GM12874 (cell line): ENCODE data around the gene RGS9.

Experiments
- TF ChIP-seq, protein P1 (sequence below): IDR thresholded peaks from 2 replicates; pipeline ENCODE4 v1.5.1; 2011; ENCODE audit warnings: low read depth, mild to moderate bottlenecking, control low read depth, low read length, moderate library complexity; ENCODE audit not compliant: insufficient read depth

Gene RGS9

DNA sequence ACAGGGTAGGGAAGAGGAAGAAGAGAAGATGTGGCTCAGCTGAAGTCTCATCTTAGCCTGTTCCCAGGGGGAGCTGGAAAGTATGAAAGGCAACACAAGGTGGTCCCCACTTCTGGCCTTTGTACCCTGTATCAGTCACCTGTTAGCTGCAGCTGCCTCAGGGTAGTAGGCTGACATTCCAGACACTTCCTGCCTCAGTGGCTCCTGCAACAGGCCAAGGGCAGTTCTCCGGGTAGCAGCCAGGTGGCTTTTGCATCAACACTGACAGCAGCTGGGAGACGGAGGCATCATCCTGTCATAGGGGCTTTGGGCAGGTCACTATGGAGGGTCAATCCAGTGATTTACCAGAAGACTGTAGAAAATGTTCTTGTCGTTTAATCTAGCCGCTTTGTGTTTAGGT is 124.0 kb downstream of the RGS9 start:
- TF ChIP-seq, protein P1, sequence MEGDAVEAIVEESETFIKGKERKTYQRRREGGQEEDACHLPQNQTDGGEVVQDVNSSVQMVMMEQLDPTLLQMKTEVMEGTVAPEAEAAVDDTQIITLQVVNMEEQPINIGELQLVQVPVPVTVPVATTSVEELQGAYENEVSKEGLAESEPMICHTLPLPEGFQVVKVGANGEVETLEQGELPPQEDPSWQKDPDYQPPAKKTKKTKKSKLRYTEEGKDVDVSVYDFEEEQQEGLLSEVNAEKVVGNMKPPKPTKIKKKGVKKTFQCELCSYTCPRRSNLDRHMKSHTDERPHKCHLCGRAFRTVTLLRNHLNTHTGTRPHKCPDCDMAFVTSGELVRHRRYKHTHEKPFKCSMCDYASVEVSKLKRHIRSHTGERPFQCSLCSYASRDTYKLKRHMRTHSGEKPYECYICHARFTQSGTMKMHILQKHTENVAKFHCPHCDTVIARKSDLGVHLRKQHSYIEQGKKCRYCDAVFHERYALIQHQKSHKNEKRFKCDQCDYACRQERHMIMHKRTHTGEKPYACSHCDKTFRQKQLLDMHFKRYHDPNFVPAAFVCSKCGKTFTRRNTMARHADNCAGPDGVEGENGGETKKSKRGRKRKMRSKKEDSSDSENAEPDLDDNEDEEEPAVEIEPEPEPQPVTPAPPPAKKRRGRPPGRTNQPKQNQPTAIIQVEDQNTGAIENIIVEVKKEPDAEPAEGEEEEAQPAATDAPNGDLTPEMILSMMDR, result no peak

DNA sequence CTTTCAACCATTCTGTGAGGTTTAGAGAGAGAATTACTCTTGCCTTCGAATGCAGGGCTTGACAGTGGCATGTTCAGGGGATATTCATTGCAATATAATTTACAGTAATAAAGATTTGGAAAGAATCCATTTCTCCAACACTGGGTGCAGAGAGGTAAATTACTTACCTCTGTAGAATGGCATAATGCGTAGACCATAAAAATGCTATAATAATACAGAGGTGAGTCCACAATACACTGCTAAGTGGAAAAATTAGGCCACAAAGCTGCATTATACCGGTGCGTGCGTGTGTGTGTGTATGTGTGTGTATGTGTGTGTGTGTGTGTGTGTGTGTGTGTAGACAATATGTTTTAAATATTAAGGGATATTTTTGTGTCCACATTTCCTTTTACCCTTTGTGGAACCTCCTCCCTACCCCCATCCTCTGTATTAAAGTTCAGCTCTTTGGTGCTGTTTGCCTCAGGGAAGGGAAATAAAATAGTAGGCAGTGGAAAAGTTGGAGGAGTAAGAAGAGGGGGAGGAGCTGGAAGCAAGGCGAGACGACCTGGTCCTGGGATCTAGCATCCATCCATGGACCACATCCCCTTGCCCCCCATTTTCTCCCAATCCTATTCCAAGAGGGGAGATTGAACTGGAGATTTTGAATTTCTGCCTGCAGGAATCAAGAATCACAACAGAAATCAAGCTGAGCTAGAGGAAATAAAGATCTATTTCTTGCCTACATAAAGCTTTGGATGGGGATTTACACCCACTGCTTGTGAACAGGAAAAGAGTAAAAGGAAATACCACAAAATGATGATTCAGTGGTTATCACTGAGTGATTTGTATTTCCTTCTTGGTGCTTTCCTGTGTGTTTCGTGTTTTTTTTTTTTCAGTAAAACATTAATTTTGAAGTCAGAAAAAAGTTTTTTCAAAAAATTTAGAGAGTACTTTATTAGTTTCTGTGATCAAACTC is 124.8 kb downstream of the RGS9 start:
- TF ChIP-seq, protein P1, result no peak

DNA sequence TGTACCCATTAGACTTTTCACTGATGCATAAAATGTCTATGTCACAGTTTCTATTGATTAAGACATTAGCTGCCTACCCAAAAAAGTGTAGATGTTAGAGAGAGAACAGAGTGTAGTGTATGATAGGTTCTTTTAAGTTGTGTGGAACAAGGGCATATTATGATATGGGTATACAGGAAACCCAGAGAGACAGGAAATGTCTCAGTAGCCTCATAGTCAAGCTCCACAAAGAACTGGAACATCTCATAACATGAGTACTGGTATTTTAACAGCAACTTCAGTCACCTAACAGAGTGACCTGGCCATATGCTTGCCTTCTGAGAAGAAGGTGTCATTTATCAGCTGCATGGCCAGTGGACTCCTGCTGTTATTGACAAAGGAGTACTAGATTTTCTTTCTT is 128.1 kb downstream of the RGS9 start:
- TF ChIP-seq, protein P1, result no peak

DNA sequence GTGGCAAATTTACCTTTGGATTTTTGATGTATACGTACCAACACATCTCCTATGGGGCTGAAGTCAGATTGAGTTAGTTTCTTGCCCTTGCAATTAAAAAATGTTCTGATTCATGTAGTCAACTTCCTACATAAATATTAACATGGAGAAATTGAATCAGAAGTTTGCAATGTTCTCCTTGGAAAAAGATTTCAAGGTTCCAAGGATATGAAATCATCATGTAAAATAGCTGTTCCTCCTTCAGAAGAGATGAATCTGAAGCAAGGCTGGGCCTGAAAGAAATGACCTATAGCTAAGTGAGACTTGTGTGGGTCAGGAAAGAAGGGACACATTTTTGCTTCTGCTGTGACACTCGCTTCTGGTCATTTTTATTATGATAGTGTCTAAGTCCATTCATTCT is 131.7 kb downstream of the RGS9 start:
- TF ChIP-seq, protein P1, result no peak

DNA sequence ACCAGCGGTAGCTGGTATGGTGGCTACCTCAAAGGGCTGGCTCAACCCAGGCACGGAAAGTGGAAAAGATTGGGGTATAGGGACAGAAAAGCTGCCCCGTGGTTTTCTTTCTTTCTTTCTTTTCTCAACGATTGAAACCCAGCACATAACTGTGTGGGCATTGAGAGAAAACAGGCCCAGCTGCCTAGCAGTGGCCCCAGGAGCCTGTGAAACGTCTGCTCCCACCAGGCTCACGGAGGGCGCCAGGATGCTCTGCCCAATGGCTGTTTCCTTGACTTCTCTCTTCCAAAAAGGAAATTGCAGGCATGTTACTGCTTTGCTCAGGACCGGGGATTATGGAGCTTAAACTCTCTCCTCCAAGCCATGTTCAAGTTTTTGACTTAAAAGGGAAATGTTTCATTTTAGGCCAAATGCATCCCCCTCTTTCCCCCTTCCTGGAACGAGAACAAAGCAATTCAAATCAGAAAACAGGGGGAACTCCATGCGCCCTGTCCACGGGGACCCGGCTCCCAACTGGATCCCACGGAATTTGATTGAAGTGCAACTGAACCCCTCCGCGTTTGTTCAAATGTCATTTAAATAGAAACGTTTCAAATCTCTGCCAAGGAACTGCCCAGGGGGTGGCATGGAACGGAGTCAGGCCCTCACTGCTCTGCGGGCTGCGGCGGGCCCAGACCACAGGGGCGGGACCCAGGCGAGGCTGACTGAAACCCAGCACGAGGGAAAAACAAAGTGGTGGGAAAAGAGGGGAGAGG is 133.5 kb downstream of the RGS9 start:
- TF ChIP-seq, protein P1, result no peak

DNA sequence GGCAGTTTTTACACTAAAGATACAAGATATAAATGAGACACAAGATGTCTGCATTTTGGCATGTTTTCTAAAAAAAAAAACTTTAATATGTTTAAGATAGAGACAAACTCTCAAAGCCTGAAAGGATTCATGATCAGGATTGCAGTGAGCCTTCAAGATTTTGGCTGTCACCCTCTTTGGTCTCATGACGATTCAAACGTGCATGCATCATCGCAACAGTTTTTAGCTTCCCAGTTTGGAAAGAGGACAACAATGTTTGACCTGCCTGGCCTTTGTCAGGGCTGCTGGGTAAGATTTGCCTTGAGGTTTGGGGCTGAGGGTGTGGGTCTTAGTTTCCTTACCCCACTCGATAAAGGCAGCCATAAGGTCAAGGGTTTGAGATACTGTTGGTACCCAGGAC is 134.1 kb downstream of the RGS9 start:
- TF ChIP-seq, protein P1, result no peak
